IPS DF 6.9 (cell line): ENCODE data around the gene NAA20.

ENCODE experiments used
- DNase-seq: peaks from one replicate; pipeline ENCODE4 v3.0.0-alpha.2; 2013; ENCODE audit warnings: low read depth, low spot score
- H3K27ac ChIP-seq: one replicate; pipeline ENCODE4 v1.5.1; 2013; ENCODE audit warnings: low read length, control low read depth
- H3K27me3 ChIP-seq: 2 replicates; pipeline ENCODE4 v1.6.1; 2013; ENCODE audit warnings: mild to moderate bottlenecking, low read length; ENCODE audit not compliant: control insufficient read depth, insufficient read depth
- H3K36me3 ChIP-seq: 2 replicates; pipeline ENCODE4 v1.6.1; 2013; ENCODE audit warnings: low read length; ENCODE audit not compliant: control insufficient read depth, insufficient read depth
- H3K4me1 ChIP-seq: 2 replicates; pipeline ENCODE4 v1.6.1; 2013; ENCODE audit warnings: low read length; ENCODE audit not compliant: control insufficient read depth, insufficient read depth
- H3K4me3 ChIP-seq: 2 replicates; pipeline ENCODE4 v1.5.1; 2013; ENCODE audit warnings: mild to moderate bottlenecking, low read length
- H3K9me3 ChIP-seq: 2 replicates; pipeline ENCODE4 v1.6.1; 2013; ENCODE audit warnings: low read length, inconsistent platforms; ENCODE audit not compliant: control insufficient read depth, insufficient read depth
- WGBS: extraction: QIAGEN DNeasy Blood & Tissue Kit; methylation state at CpG from one replicate; pipeline ENCODE4 v1.1.7; 2013; ENCODE audit warnings: mixed read lengths, missing lambda C conversion rate; ENCODE audit not compliant: insufficient read length, insufficient coverage; 5-methylcytosine and 5-hydroxymethylcytosine counted together

Gene NAA20

GRCh38 chr20:19991308-19991707, 25.9 kb upstream of the NAA20 start:
- no peak for DNase-seq
- WGBS, result no CpG with 5 or more reads among the region's 1 CpG
- Histone ChIP-seq H3K27me3 (no peaks in the 10 kb centered on the region), H3K27ac (no peak overlapping the region), H3K4me1 (no peaks in the 10 kb centered on the region), H3K9me3 (no peaks in the 10 kb centered on the region), H3K36me3 (no peaks in the 10 kb centered on the region), H3K4me3 (no peak overlapping the region)

- H3K36me3 ChIP-seq, result no peaks in the 10 kb centered on the region
- DNase-seq, result no peak
- no peaks in the 10 kb centered on the region for H3K27me3 ChIP-seq
- no peak overlapping the region for H3K27ac ChIP-seq
- no peaks in the 10 kb centered on the region for H3K4me1 ChIP-seq
- no peaks in the 10 kb centered on the region for H3K9me3 ChIP-seq
- no CpG with 5 or more reads among the region's 2 CpGs for WGBS
- no peak overlapping the region for H3K4me3 ChIP-seq
Observed at GRCh38 chr20:19991854-19992253, 25.3 kb upstream of the NAA20 start.

- H3K36me3 ChIP-seq, result no peaks in the 10 kb centered on the region
- WGBS, result no CpG with 5 or more reads among the region's 14 CpGs
- no peak overlapping the region for H3K4me3 ChIP-seq
- H3K9me3 ChIP-seq, result no peaks in the 10 kb centered on the region
- H3K27me3 ChIP-seq, result no peaks in the 10 kb centered on the region
- H3K27ac ChIP-seq, result no peak overlapping the region
- DNase-seq, result no peak
- no peaks in the 10 kb centered on the region for H3K4me1 ChIP-seq
Observed at GRCh38 chr20:19992996-19993908, 23.9 kb upstream of the NAA20 start.

GRCh38 chr20:19993958-19994669, 23.0 kb upstream of the NAA20 start:
- no peak for DNase-seq
- Histone ChIP-seq H3K9me3 (no peaks in the 10 kb centered on the region), H3K4me1 (no peaks in the 10 kb centered on the region), H3K27ac (no peak overlapping the region), H3K4me3 (no peak overlapping the region), H3K27me3 (no peaks in the 10 kb centered on the region), H3K36me3 (no peaks in the 10 kb centered on the region)
- WGBS, result no CpG with 5 or more reads among the region's 12 CpGs

- Histone ChIP-seq H3K27me3 (no peaks in the 10 kb centered on the region), H3K36me3 (no peaks in the 10 kb centered on the region), H3K4me1 (no peaks in the 10 kb centered on the region), H3K27ac (no peak overlapping the region), H3K4me3 (no peak overlapping the region), H3K9me3 (no peaks in the 10 kb centered on the region)
- no CpG with 5 or more reads among the region's 5 CpGs for WGBS
- DNase-seq, result no peak
Observed at GRCh38 chr20:19995220-19995863, 21.8 kb upstream of the NAA20 start.

- Histone ChIP-seq H3K4me1 (no peaks in the 10 kb centered on the region), H3K27me3 (no peaks in the 10 kb centered on the region), H3K36me3 (no peaks in the 10 kb centered on the region), H3K4me3 (no peak overlapping the region), H3K9me3 (no peaks in the 10 kb centered on the region), H3K27ac (no peak overlapping the region)
- no CpG with 5 or more reads among the region's 8 CpGs for WGBS
- DNase-seq, result no peak
Observed at GRCh38 chr20:19996222-19996621, 20.9 kb upstream of the NAA20 start.

- H3K36me3 ChIP-seq, result no peaks in the 10 kb centered on the region
Observed at GRCh38 chr20:19996917-19997316, 20.2 kb upstream of the NAA20 start.

GRCh38 chr20:19998990-19999705, 18.0 kb upstream of the NAA20 start:
- Histone ChIP-seq H3K27me3 (no peaks in the 10 kb centered on the region), H3K9me3 (no peaks in the 10 kb centered on the region), H3K4me3 (no peak overlapping the region), H3K27ac (no peak overlapping the region), H3K36me3 (no peaks in the 10 kb centered on the region), H3K4me1 (no peaks in the 10 kb centered on the region)
- DNase-seq, result no peak
- WGBS, result no CpG with 5 or more reads among the region's 7 CpGs

More at GRCh38 chr20:19996917-19997316, 20.2 kb upstream of the NAA20 start:
- Histone ChIP-seq H3K27ac (no peak overlapping the region), H3K4me3 (no peak overlapping the region), H3K9me3 (no peaks in the 10 kb centered on the region), H3K27me3 (no peaks in the 10 kb centered on the region), H3K4me1 (no peaks in the 10 kb centered on the region)
- DNase-seq, result no peak
- WGBS, result no CpG with 5 or more reads among the region's 9 CpGs

GRCh38 chr20:20000211-20000968, 16.8 kb upstream of the NAA20 start:
- Histone ChIP-seq H3K36me3 (no peaks in the 10 kb centered on the region), H3K9me3 (no peaks in the 10 kb centered on the region), H3K27ac (no peak overlapping the region), H3K4me3 (no peak overlapping the region), H3K27me3 (no peaks in the 10 kb centered on the region), H3K4me1 (no peaks in the 10 kb centered on the region)
- DNase-seq, result no peak
- no CpG with 5 or more reads among the region's 14 CpGs for WGBS
